ENCODE measurements around the gene C6.
"Not testable (repeated sequence)": the region's sequence is repeated elsewhere in the genome, so short reads cannot be mapped to it uniquely, and the experiment has no call there.

Gene C6

GRCh38 chr5:41213340-41213739 is at the start of gene C6:
Gene C6 (minus strand): TSS chr5:41213532. CDS start chr5:41203230, 10,302 bp downstream.
- no peak for DNase-seq

DNA sequence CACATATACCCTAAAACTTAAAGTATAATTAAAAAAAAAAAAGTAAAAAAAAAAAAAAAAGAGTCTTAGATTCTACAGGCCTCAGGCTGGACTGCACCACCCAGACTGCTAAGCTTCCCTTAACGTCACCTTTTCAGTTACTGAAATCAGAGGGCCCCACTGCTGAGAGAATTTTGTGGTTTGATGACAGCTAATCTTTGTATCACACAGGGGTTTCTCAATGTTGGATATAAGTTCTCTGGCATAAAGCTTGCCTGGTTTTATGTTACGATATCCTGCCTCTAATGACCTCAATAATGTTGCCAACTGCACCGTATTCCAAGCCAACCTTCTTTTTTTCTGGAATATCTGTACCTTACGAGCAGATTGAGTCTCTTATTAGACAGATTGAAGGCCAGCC is 43.1 kb upstream of the C6 start:
- DNase-seq = no peak

GRCh38 chr5:41253109-41253508 is 39.8 kb upstream of the C6 start:
- DNase-seq = no peak

DNA sequence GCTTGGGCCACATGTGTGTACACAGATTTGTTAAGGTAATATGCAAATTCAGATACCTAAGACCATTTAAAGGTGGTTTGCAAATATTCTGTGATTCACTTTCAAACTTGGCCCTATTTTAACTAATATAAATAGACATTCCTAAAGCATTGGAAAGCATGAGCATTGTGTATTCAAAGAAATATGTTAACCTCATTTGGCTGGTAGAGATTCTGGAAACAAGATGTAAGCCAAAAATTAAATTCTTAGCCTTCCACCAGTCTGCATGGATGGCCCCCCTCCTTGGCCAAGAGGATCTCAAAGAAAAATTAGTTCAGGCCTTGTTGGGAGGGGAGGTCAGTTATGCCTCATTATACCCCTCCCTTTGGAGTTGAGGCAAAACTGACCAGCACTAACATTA is 38.7 kb upstream of the C6 start:
- no peak for DNase-seq

DNA sequence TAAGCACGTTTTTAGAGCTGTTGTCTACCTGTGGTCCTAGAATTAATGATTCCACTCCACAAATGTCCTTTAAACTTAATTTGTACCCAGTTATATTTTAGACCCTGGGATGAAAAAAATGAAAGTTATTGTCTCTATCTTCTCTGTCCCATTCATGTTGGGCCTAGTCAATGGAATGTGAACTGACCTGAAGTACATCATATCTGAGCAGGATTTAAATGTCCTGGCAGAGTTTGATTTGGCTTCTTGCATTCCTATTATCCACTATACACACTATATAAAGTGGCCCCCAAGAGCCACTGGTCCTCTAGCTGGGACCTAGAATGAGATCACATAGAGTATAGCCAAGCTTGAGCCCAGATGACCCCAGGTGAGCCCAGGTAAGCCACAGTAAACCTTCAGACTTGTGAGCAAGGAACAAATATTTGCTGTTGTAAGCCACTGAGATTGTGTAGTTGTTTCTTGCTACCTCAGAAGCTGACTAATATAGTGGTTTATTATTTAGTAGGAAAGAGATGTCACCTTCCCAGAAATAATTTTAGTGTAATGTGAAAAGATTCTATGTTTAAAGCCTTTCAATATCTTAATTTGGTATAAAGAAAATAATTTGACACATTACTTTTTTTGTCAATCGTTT is 37.1 kb upstream of the C6 start:
- DNase-seq = no peak

DNA sequence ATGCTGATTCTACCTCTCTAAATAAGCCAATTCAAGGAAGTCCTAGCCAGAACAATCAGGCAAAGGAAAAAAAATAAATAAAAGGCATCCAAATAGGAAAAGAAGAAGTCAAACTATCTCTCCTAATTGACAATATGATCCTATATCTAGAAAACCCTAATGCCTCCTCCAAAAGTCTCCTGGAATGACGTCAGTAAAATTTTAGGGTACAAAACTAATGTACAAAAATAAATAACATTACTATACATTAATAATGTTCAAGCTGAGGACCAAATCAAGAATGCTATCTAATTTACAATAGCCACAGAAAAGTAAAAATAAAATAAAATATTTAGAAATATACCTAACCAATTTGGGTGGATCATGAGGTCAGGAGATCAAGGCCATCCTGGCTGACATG is 33.8 kb upstream of the C6 start:
- DNase-seq = no peak

DNA sequence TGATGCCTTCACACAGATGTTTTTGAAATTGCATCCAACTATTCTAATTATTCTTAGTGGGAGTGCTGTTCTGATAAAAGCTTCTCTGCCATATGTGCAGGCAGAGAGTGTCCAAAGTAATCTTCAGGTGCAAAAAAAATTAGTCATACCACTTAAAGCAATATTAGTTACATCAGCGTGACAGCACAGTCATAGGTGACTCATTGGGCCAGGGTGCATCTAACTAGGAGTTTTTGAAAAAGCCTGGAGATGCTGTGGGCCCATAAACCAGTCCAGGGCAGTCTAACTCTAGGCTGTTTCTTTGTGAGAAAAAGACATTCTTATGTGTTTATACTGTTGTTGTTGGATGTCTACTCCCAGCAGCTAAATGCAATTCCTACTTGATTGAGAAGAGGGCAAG is 33.0 kb upstream of the C6 start:
- DNase-seq = no peak

- no peak for DNase-seq
Measured at GRCh38 chr5:41243558-41243957, 30.2 kb upstream of the C6 start.

GRCh38 chr5:41240985-41241384 is 27.7 kb upstream of the C6 start:
- peak in 2 of 58 donors; percentile 13 to 35 for DNase-seq

DNA sequence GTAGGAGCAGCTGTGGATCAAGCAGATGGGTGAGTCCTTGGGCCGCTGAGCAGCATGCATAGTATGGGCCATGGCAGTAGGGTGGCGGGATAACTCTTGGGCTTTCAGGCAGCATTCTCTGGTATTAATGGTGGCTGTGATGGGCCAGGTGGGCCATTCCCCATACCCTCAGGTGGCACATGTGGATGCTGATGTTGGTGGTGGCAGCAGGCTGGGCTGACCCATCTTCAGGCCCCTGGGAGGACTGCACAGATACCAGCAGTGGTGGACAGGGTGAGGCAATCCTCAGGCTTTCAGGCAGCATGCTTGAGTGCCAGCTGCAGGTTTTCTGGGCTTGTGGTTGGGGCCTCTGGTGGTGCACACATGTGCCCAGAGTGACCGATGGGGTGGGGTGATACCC is 27.1 kb upstream of the C6 start:
- no peak for DNase-seq

GRCh38 chr5:41234475-41234874 is 21.1 kb upstream of the C6 start:
- DNase-seq = no peak

DNA sequence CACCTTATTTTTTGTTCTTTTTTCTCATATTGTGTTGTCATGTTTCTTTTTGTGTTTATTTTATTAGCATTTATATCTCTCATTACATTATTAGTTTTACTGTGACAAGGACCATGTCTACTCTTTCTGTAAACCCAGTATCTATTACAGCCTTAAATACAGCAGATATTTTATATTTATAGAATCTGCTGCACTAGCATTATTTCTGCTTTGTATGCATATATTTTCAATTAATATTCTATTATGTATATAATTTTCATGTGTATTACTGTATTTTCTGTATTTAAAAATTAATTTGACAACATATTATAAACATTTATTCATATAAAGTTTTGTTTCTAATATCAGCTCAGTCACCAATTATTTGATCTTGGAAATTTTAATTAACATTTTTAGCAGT is 19.5 kb upstream of the C6 start:
- no peak for DNase-seq

DNA sequence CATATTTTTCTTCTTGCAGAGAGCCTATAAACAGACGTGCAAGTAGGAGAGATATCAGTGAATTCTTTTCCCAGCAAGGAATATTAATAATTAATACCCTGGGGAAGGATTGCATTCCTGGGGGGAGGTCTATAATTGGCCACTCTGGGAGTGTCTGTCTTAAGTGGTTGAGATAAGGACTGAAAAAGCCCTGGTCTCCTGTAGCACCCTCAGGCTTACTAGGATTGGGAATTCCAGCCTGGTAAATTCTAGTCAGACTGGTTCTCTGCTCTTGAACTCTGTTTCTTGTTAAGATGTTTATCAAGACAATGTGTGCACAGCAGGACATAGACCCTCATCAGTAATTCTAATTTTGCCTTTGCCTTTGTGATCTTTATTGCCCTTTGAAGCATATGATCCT is 16.9 kb upstream of the C6 start:
- not testable (repeated sequence) for DNase-seq

DNA sequence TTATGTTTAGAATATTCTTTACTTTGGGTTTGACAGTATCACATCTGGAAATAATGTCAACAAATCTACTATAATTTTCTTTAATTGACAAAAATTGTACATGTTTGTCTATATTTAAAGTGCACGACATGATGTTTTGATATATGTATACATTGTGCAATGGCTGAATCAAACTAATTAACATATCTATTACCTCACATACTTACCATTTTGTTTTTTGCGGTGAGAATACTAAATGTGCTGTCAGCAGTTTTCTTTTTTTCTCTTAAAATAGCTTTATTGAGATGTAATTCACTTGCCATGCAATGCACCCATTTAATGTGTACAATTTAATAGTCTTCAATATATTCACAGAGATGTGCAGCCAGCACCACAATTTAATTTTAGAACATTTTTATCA is 10.6 kb upstream of the C6 start:
- no peak for DNase-seq

- no peak for DNase-seq
Measured at GRCh38 chr5:41219658-41220269, 6.4 kb upstream of the C6 start.

DNA sequence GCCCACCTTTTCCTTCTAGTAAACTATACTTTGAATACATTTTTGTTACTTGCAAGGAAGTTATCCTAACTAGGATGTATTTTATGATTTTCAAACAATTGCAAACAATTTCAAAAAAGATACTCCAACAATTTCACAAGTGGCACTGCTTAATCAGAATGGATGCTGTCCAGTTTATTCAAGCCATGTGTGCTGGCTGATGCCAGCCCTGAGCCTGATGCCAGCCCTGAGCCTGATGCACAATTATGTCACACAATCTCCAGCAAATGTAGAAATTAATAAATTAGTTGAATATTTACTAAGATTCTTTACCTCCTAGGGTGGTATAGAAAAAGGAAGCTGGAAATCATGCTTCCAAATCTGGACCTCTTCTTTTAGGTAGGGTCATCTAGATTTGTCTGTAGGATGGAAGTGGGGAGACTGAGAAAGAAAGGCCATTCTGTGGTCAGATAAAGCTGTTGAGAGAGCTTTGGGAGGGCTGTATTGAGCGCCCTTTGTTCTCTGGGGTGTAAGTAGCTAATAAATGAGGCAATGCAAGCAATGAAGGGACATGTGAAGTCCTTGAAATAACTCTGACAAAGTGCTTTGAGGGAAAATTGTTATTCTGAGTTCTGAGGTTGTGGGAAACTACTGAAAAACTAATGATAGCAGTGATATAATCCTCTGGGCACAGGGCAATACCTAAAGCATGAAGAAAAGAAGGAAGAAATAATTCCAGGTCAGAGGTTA is 5.8 kb upstream of the C6 start:
- no peak for DNase-seq

DNA sequence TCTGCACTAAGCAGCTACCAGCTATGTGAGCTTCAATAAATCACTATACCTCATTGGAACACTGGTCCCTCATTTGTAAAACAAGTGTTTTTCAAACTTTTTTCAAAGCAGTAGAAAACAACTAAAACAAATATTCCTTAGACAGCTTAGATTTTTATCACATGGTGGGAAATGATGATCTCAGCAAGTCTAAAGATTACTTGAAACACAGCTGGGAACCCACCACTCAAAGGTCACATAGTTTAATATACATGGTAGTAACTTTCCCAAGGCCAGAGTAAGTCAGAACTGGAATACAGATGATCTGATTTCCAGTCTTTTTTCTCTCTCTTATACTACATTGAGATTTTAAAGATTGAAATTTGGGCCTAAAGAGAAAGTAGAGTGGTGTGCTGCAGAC is 850 bp upstream of the C6 start:
- DNase-seq = no peak

DNA sequence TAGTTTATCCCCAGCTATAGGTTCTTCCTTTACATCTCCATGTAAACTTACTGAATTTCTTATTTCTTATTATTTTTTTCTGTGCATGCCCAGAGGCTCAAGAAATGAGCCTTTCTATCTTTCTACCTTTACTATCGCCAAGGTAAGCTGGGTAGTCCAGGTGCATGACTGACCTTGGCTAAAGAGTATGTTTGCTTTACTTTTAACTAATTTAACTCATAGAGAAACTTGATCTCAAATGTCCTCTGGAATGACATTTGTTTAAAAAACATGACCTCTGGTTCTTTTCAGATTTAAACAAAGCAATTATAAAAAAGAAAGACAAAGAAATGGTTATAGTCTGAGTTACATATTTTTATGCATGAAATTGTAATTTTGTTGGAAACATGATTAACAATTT is 397 bp downstream of the C6 start:
- no peak for DNase-seq

DNA sequence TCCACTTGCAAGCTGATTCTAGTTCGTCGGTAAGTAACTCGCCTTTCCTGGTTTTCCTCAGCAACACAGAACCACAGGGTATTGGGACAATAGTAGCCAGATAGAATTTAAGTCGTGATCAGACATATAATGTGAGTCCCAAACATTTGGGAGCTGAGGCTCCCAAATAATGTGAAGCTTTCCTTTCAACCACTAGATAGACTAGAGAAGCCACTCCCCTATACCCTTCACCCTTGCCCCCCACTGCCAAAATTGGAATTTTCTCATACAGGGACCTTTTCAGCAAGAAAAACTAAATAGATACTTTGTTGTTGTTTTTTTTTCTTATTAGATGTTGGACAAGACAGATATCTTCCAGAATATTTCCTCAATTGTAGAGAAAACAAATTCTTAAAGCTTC is 1.9 kb downstream of the C6 start:
- DNase-seq = no peak

DNA sequence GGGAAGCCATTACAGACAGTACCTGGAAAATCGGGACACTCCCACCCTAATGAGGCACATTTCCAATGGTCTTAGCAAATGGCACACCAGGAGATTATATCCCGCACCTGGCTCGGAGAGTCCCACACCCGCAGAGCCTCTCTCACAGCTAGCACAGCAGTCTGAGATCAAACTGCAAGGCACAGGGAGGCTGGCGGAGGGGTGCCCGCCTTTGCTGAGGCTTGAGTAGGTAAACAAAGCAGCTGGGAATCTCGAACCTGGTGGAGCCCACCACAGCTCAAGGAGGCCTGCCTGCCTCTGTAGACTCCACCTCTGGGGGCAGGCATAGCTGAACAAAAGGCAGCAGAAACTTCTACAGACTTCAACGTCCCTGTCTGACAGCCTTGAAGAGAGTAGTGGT is 7.9 kb downstream of the C6 start:
- not testable (repeated sequence) for DNase-seq

DNA sequence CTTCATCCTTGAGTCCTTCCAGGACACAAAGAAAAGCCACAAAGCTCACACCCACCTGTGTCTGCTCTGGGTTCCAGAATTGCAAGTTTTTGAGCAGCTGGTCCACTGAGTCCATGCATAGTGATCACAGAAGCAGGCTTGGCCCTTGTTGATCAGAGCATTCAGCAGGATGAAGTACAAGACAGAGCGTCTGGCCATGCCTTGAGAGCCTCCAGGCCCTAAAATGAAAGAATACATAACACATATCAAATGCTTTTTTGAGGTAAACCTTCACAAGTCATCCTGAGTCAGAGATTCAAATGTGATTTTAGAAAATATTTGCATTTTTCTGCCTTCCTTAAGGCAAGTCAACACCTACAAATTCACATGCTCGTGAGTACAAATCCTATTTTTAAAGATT is 10.3 kb downstream of the C6 start:
- DNase-seq = no peak

GRCh38 chr5:41201082-41201772 is 12.1 kb downstream of the C6 start:
- DNase-seq = no peak

Measured in anterior cingulate cortex (tissue), 58 donors.